Activated CD8-positive, alpha-beta memory T cell treated with anti-CD3 and anti-CD28 coated beads, Interleukin-2, amount 50 U/mL, for 4 hours (primary cell): ENCODE data around the gene UQCRH.
"Not testable (repeated sequence)": the region's sequence is repeated elsewhere in the genome, so short reads cannot be mapped to it uniquely, and the experiment has no call there.

Source experiments
- DNase-seq: peaks from one replicate; pipeline ENCODE4 v3.0.0-alpha.2; 2020

UQCRH gene

DNA sequence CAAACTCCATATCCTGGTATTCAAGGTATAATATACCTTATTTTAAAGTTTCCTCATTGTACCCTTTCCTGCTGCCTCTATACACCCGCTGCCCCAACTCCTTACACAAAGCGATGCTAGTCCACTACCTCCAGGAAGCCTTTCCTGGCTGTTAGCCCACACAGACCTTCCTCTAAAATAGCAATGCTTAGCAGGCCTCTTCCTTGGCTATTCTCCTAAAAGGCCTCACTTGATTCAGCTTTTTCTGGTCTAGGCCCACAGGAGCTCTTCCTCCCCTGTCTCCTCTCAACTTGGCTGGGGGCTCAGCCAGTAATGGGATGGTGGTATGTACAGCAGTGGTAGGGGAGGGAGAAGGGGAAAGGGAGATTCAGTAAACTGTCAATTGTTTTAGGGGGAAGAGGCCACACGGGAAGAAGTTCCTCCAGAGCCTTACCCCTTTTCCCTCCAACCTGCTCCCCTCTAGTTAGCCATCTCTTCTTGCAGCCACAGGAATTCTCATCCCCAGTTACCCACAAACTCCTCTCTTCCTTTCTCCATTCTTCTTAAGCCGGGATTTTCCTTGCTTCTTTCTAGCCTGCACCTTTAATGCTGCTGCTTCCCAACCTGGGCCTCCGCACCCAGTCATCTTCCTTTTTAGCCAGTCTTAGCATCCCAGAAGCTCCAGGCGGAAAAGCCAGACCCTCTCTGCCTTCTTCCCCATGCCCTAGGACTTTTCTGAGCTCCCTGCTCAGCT lies 2.7 kb upstream of the UQCRH start:
- DNase-seq = no peak

- no peak for DNase-seq
Measured at GRCh38 chr1:46301406-46301807, 2.1 kb upstream of the UQCRH start.

DNA sequence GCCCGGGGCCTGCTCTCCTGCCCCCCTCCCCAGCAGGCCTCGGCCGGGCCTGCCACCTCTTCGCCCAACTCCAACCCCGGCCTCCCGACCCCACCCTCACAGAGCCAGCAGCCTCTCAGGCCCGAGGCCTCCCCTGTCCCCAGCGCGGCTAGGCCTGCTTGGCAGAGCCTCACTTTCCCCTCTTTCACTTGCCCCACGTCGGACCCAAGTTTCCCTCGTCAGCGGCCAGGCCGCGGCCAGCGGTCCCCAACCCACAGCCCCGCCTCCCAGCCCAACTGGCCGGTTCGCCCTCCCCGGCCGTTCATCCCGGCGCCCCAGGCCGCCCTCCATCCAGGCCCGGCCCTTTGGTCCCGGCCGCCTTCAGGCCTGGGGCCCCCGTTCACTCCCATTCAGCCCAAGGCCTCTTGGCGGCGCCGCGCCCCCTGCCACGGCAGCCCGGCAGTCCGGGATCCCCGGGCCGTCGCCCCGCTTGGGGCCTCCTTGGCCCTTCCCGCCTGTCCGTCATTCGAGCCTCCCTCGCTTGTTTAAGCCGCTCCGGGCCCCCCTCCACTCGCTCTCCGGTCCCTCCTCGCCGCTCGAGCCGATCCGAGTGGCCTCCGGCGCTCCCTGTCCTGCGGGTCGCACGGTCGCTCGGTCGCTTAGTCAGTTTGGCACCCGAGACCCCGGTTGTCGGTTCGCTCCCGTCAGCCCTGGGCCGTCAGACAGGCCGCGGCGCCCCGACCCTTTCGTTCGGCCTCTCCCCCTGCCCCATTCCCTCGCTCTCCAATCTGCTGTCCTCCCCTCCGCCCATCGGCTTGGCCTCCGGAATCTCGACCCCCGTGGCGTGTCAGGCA lies 1.5 kb upstream of the UQCRH start:
- DNase-seq = peak; percentile 56

GRCh38 chr1:46302641-46303037 lies 859 bp upstream of the UQCRH start:
- peak; percentile 28 for DNase-seq

GRCh38 chr1:46303872-46304326 lies 401 bp downstream of the UQCRH start:
- DNase-seq = no peak

GRCh38 chr1:46306159-46306530 lies 2.6 kb downstream of the UQCRH start:
- no peak for DNase-seq

GRCh38 chr1:46309401-46310159 lies 6.1 kb downstream of the UQCRH start:
- DNase-seq = no peak

- DNase-seq = no peak
Measured at GRCh38 chr1:46310321-46310720, 6.8 kb downstream of the UQCRH start.

DNA sequence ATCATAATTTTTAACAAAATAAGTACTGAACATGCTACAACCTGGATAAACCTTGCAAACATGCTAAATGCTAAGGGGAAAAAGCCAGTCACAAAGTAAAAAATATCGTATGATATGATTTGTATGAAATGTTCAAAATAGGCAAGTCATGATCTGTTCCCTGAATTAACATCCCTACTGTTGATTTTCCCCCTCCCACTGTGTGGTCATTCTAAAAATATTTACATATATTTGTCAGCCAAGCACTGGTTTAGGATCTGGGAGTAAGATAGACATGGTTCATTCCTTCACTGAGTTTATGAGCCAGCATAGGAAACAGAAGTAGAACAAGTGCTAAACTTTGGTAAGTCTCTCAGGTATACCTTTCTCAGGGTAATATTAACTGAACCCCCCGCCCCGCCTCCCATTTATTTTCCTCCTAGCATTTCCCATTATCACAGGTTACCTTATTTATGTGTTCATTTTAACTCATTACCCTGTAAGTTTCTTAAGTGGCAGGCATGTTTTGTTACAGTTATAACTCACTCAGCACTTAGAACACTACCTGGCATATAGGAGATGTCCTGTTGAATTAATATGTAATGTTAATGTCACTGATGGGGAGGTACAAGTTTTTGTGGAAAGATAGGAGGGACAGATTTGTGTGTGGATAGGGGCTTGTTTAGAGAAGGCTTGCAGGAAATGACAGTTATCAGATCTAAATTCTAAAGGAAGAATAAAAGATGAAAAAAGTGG lies 12.3 kb downstream of the UQCRH start:
- DNase-seq = no peak

DNA sequence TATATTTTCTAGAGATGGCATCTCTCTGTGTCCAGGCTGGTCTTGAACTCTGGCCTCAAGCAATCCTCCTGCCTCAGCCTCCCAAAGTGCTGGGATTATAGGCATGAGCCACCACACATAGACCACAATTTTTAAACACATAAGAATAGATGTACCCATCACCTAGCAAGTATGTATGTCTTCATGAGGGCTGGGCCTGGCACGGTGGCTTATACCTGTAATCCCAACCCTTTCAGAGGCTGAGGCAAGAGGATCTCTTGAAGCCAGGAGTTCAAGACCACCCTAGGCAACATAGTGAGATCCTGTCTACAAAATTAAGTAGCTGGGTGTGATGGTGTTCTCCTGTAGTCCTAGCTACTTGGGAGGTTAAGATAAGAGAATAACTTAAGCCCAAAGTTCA lies 13.8 kb downstream of the UQCRH start:
- DNase-seq = no peak

- not testable (repeated sequence) for DNase-seq
Measured at GRCh38 chr1:46319301-46319700, 15.8 kb downstream of the UQCRH start.

DNA sequence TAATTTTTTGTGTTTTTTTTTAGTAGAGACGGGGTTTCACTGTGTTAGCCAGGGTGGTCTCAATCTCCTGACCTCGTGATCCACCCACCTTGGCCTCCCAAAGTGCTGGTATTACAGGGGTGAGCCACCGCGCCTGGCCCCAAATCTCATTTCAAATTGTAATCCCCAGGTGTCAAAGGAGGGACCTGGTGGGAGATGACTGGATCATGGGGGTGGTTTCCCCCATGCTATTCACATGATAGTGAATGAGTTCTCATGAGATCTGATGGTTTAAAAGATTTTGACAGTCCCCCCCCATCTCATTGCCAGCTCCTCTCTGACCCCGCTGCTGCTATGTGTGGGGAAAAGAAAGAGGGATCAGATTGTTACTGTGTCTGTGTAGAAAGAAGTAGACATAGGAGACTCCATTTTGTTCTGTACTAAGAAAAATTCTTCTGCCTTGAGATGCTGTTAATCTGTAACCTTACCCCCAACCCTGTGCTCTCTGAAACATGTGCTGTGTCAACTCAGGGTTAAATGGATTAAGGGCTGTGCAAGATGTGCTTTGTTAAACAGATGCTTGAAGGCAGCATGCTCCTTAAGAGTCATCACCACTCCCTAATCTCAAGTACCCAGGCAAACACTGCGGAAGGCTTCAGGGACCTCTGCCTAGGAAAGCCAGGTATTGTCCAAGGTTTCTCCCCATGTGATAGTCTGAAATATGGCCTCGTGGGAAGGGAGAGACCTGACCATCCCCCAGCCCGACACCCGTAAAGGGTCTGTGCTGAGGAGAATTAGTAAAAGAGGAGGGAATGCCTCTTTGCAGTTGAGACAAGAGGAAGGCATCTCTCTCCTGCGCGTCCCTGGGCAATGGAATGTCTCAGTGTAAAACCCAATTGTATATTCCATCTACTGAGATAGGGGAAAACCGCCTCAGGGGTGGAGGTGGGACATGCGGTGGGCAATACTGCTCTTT lies 16.7 kb downstream of the UQCRH start:
- not testable (repeated sequence) for DNase-seq

DNA sequence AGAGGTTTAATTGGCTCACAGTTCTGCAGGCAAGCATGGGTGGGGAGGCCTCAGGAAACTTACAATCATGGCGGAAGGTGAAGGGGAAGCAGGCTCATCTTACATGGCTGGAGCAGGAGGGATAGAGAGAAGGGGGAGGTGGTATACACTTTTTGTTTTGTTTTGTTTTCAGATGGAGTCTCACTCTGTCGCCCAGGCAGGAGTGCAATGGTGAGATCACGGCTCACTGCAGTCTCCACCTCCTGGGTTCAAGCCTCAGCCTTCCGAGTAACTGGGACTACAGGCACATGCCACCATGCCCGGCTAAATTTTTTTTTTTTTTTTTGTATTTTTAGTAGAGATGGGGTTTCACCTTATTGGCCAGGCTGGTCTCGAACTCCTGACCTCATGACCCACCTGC lies 18.7 kb downstream of the UQCRH start:
- not testable (repeated sequence) for DNase-seq

DNA sequence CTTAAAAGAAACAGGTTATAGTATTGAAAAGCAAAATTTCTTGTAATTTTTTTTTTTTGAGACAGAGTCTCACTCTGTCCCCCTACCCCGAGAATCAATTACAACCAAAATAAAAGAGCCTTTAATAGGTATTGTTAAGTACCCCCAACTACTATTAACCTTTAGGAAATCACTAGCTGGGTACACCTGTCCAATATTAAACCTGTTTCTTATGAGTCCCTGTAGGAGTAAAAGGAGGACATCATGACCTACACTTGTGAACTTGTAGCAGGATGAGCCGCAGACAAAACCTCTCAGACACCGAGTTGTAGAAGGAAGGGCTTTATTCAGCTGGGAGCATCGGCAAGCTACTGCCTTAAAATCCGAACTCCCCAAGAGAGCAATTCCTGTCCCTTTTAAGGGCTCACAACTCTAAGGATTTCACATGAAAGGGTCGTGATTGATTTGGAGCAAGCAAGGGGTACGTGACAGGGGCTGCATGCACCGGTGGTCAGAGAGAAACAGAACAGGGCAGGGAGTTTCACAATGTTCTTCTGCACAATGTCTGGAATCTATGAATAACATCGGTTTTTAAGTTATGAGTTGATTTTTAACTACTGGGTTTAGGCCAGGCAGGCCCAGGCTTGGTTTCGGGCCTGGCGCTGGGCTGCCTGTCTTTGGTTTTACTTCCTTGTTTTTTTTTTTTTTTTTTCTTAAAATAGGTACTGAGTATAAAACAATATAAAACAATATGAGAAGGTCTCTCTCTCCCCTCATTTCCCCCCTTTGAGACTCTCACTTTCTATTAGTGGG lies 22.0 kb downstream of the UQCRH start:
- DNase-seq = not testable (repeated sequence)

DNA sequence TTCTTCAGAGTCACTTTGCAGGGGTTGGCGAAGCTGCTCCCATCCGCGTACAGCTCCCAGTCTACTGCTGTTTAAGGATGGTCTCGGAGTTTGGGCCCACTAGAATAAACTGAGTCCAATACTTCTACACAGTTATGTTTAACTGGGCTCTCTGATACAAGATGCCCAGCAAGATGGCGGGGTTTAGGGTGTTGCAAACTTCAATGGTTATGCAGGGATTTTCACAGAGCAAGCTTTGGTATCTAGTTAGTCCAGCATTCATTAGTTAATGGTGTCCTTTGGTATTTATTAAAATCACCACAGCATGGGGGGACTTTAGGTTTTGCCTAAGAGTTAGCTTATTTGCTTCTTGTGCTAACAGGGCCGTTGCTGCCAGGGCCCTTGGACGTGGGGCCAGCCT lies 24.7 kb downstream of the UQCRH start:
- not testable (repeated sequence) for DNase-seq

GRCh38 chr1:46329807-46330206 lies 26.3 kb downstream of the UQCRH start:
- not testable (repeated sequence) for DNase-seq

GRCh38 chr1:46330381-46330780 lies 26.9 kb downstream of the UQCRH start:
- not testable (repeated sequence) for DNase-seq

DNA sequence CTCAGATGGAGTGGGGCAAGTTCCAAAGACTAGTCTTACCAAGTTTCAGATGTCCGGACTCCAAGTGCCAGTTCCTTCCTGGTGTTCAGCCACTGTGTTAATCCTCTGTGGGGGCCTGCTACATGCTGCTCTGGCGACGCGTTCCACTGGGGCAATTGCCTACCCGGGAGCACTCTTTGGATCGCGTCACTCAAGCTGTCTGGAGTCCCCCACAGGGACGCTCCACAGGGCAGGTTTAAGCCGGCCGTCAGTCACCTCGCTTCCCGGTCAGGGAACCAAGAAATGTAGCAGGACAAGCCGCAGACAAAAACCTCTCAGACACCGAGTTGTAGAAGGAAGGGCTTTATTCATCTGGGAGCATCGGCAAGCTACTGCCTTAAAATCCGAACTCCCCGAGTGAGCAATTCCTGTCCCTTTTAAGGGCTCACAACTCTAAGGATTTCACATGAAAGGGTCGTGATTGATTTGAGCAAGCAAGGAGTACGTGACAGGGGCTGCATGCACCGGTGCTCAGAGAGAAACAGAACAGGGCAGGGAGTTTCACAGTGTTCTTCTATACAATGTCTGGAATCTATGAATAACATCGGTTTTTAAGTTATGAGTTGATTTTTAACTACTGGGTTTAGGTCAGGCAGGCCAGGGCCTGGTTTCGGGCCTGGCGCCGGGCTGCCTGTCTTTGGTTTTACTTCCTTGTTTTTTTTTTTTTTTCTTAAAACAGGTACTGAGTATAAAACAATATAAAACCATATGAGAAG lies 28.5 kb downstream of the UQCRH start:
- DNase-seq = not testable (repeated sequence)

- DNase-seq = no peak
Measured at GRCh38 chr1:46333300-46334029, 30.0 kb downstream of the UQCRH start.
